NCI-H187 (cell line): ENCODE measurements around the gene KLK7.
"Not testable (repeated sequence)": the region's sequence is repeated elsewhere in the genome, so short reads cannot be mapped to it uniquely, and the experiment has no call there.

Source experiments
- DNase-seq, 2 experiments: peaks; one replicate each; lab custom pipeline; 2025; lab: John Stamatoyannopoulos, UW

The KLK7 gene

GRCh38 chr19:51012661-51013190 is 29.0 kb upstream of the KLK7 start:
- DNase-seq = no peak

DNA sequence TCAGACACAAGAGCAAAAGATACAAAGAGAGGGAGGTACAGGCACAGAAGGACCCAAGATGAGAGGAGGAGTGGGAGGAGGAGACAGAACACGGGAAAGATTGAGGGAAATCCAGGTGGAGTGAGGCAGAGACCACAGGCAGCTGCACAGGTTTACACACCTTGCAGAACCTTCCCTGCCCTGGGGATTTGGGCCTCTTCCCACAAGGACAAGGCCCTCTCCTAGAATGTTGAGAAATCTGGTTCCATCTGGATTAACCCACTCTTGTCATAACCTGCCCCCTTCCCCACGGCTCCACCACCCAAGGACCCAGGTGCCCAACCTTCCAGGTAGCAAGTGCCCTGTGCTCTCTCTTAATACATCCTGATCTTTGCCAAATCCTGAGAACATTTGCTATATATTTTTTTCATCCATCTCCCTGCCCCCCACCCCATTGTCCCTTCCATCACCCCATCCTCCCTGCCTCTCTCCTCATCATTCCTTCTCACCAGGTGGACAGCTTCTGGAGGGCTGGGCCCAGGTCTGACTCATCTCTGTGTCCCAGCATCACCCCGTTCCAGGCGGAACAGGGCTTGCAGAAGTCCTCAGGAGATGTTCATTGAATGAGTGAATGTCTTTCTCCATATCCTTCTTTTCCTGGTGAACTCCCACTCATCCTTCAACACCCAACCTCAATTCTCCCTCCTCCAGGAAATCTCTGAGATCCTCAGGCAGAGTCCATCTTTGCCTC is 26.5 kb upstream of the KLK7 start:
- no peak for DNase-seq

DNA sequence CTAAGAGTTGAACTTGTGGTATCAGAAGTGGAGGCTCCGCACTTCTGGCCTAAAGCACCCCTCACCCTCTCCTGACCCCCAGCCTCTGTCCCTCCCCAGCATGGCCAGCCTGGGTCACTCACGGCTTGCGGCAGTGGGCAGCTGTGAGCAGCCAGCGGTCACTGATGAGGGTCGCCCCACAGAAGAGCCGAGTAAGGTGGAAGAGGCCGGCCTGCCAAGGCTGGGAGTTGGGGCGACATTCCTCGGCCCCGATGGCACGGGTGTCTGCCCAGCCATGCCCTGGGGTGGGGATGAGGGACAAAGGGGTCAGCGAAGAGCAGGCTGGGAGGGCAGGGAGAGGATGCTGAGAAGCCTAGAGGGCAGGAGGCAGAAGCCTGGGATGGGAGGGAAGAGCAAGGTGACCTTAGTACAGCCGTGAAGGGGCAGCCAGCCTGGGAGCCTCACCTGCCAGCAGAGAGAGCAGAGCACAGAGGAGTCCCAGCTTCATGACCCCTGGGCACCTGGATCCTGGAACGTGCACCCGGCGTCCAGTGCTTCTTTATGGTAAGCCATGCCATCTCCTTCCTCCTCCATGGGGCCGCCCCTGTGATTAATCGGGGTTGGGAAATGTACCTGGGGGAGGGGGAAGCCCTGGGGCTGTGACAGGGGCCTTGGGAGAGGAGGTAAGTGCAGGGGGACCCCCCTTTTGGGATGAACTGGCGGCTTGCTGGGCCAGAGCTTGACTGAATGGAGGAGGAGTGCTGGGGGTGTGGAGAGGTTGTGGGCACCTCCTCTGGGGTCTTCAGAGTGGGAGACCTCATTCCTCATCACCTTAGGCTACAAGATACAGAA is 25.6 kb upstream of the KLK7 start:
- DNase-seq = no peak

DNA sequence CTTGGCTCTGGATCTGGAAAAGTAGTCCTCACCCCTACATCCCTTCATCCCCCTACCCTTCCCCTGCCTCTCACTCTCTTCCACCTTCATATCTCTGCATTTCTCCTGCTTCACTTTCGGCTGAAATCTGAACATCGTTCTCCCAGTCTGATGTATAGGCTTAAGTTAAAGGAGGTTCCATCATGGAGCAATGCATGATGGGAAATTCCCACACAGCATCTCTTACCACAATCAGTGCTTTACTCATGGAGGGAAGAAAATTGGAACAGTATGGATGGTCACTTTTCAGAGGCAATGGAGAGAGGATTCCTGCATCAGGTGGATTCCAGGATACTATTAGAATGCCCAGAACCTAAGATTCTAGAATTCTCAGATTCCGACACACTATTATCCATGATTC is 23.8 kb upstream of the KLK7 start:
- no peak for DNase-seq

DNA sequence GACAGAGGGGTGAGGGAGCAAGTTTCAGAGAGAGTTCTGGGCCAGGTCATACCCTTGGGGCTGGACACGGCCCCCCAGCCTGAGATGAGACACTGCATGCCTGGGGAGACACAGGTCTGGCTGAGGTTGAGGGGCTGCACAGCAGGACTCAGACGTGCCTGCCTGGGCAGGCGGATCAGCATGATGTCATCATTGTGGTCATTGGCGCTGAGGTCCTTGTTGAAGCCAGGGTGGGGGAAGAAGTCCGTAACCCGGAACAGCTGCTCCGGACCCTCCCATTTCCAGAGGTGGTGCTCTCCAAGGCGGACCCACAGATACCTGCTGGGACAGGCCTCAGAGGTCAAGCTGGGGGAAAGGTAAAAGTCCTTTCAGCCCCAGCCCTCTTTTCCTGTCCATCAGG is 22.7 kb upstream of the KLK7 start:
- DNase-seq = no peak

DNA sequence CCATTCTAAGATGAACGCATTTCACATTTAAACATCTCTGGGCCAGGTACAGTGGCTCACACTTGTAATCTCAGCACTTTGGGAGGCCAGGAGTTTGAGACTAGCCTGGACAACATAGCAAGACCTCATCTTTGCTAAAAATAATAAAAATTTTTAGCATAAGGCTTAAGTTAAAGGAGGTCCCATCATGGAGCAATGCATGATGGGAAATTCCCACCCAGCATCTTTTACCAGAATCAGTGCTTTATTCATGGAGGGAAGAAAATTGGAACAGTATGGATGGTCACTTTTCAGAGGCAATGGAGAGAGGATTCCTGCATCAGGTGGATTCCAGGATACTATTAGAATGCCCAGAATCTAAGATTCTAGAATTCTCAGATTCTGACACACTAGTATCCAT is 21.5 kb upstream of the KLK7 start:
- no peak for DNase-seq

- DNase-seq = no peak
Measured at GRCh38 chr19:51003316-51003715, 19.6 kb upstream of the KLK7 start.

DNA sequence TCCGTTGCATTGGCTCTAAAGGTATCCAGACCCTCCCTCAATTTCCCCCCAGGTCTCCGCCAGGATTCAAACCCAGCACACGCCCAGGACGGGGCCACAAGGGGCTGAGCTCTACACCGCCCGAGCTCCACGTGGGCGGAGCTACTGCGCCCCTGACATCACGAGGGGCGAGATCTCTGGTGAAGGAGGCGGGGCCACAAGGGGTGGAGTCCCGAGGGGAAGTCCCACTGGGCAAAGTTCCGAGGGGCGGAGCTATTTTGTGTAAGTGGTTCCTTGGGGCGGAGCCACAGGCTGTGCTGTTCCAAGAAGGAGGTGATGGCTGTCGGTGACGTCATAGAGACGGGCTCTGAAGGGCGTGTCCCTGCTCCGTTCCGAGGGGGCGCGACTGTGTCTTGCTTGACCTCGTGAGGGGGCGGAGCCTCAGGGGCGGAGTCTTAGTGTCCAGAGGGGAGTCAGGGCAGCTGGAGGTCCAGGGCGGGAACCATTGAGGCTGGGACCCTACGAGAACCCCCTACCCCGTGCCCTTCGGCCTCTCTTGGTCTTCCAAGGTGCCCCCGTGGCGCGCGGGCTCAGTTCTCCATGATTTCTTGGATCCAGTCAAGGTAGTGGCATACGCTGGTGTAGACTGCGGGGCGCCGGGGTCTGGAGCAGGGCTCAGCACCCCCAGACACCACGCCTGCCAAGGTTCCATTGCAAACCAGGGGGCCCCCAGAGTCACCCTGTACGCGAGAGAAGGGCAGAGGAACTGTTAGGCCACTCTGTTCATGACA is 19.0 kb upstream of the KLK7 start:
- DNase-seq = no peak

GRCh38 chr19:51002089-51002532 is 18.4 kb upstream of the KLK7 start:
- no peak for DNase-seq

- no peak for DNase-seq
Measured at GRCh38 chr19:51001515-51001914, 17.8 kb upstream of the KLK7 start, which contains the start of gene KLK8. TSS of gene KLK8 (minus strand) at chr19:51001604. CDS start at chr19:51001167, 437 bp downstream.

DNA sequence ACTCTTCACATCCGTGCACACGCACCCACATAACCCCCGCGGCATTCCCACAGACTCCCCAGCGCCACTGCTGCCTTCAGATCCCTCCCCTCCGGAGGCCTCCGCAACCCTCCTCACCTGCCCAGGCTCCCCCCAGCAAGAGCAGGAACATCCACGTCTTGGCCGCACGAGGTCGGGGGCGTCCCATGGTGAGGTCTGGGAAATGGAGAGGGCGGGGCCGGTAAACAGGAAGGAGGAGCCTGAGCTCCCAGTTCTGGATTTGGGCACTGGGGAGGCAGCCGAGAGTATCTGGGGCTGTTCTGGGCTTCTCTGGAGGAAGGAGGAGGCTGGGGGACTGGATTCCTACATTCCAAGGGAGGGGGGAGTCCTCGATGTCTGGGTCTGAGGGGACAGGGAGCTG is 17.3 kb upstream of the KLK7 start:
- no peak for DNase-seq

DNA sequence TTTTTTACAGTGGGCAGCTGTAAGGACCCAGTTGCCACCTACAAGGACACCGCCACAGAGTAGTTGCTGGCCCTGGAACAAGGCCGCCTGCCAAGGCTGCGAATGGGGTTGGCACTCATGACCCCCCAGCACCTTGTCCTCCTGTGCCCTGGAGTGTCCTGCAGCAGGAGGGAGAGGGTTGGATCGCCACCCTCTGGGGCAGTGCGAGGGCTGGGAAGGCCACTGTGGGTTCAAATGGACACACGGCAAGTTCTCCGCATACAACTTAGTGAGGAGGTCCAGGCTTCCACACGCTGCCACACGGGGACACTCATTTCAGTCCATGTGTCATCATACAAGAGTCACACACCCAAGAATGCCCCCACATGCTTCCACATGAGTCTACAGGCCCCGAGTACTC is 16.7 kb upstream of the KLK7 start:
- DNase-seq = no peak

GRCh38 chr19:50998686-50999085 is 15.0 kb upstream of the KLK7 start:
- no peak for DNase-seq

DNA sequence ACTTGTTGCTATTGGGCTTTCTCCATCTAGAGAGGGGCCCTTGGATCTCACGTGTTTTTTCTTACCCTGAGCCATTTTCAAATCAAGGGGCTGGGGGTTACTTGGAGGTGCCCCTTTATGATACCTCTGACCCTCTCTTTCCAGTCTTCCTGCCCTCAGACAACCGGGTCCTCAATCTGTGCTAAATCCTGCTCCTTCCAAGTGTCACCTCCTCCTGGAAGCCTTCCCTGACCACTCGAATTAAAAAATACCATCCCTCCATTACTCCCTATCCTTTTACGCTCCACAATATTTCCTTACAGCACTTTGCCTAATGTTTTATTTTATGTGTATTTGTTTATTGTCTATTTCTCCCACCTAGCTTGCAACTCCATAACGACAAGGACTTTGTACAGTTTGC is 14.3 kb upstream of the KLK7 start:
- DNase-seq = no peak

DNA sequence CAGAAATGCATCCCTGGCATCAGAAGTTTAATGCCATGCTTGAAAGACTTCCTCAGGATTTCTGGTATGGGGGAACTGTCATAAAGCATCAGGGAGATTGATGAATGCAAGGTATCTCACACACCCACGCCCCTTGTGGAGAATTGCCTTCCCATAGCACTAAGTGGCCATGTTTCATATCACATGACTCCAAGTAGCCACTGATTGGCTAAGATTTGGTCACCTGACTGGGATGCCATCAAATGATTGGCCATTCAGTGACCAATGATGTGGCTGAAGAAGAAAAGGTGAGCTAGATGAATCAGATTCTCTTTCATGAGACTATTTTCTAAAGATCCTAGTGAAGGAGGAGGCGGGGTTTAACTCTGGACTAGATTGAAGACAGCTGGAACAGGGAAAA is 10.4 kb upstream of the KLK7 start:
- no peak for DNase-seq

DNA sequence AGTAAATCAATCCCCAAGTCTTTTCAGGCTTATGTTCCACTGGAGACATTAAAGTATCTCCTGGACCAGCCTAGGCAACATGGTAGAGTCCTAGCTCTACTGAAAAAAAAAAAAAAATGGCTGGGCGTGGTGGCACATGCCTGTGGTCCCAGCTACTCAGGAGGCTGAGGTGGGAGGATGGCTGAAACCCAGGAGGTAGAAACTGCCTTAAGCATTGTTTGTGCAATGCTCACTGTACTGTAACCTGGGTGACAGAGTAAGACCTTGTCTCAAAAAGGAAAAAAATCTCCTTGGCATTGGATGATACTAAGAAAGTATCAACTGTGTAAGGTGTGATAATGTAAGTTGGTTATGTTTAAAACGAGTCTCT is 8.9 kb upstream of the KLK7 start:
- DNase-seq = no peak

DNA sequence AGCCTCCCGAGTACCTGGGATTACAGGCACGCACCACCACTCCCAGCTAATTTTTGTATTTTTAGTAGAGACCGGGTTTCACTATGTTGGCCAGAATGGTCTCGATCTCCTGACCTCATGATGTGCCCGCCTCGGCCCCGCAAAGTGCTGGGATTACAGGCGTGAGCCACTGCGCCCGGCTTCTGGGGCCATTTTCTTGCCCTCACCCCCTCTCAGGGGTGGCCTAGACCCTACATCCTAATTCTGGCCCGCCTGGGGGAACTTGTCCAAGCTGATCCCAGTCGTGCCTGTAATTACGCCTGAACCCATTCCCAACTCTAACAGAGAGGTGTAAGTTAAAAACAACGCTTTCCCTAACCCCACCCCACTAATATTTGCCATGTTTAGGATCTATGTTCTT is 699 bp upstream of the KLK7 start:
- DNase-seq = not testable (repeated sequence)

- DNase-seq = no peak
Measured at GRCh38 chr19:50982186-50982585, 1.5 kb downstream of the KLK7 start.

- DNase-seq = no peak
Measured at GRCh38 chr19:50981587-50982146, 2.0 kb downstream of the KLK7 start.

DNA sequence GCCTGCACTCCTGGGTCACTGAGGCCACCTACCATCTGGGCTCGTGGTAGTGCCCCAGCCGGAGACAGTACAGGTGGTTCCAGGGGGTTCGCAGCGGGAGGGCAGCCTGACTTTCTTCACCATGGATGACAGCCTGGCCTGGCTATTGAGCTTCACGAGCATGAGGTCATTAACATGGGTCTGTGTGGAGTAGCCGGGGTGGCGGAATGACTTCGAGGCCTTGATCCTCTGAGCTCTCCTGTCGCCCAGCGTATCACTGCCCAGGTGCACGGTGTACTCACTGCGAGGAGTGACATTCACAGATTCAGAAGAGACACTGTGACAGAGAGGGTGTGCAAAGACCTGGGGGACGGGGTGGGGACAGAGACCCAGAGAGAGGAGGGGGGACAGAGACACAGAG is 3.5 kb downstream of the KLK7 start:
- no peak for DNase-seq

- DNase-seq = no peak
Measured at GRCh38 chr19:50979758-50980157, 4.0 kb downstream of the KLK7 start.

DNA sequence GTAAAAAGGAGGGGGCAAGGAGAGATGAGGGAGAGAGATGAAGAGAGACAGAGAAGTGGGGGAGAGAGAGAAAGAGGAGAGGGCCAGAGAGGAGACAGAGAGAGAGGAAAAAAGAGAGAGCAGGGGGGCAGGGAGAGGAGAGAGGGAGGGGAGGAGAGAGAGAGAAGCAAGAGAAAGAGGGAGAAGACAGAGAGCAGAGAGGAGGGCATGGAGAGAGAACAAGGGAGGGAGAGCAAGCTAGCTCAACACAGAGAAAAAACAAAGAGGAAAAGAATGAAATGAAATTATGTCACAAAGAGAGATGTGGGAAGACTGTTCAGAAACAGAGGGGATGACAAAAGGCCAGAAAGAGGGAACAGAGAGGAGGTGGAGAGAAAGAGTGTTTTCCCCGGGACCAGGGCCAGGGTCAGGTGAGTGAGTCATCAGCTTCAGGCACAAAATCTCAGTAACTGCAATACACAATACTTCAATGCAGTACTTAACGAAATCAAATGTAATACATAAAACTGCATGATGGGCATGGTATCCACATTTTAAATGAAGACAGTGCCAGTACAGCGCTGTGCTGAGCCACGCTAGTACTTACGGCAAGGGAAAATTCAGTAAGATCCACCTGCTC is 4.8 kb downstream of the KLK7 start:
- no peak for DNase-seq
